Bronchial epithelial cell (primary cell): Measurements from ENCODE around the gene TCF21. TPM values are rescaled to one million over a fixed set of nuclear protein-coding genes. Genes with fewer than 3 reads are reported as not detected.
"Not testable (repeated sequence)": the region's sequence is repeated elsewhere in the genome, so short reads cannot be mapped to it uniquely, and the experiment has no call there.

Source experiments
- DNase-seq: peaks from one replicate; pipeline ENCODE4 v3.0.0-alpha.2; 2010; ENCODE audit warnings: low read depth
- FAIRE-seq: peaks from 2 replicates; lab custom pipeline; 2011; peaks lifted over from hg19 to GRCh38; lab: Jason Lieb, UNC
- H3K27me3 ChIP-seq: 2 replicates; pipeline ENCODE4 v1.5.1; 2011; ENCODE audit warnings: low read length; ENCODE audit not compliant: control insufficient read depth, insufficient read depth
- H3K36me3 ChIP-seq: 2 replicates; pipeline ENCODE4 v1.5.1; 2011; ENCODE audit warnings: low read length; ENCODE audit not compliant: control insufficient read depth, insufficient read depth
- H3K4me3 ChIP-seq: 2 replicates; pipeline ENCODE4 v1.5.1; 2011; ENCODE audit warnings: mild to moderate bottlenecking, low read depth, low read length, control low read depth
- CTCF ChIP-seq: IDR thresholded peaks from 2 replicates; pipeline ENCODE4 v1.5.1; 2011; ENCODE audit warnings: mild to moderate bottlenecking, moderate library complexity, low read length, control low read depth, inconsistent platforms; ENCODE audit not compliant: insufficient read depth, severe bottlenecking
- total RNA-seq: library from RNA; depleted of rRNA; stranded (reverse); fragments of >200 nt; gene quantifications from 2 replicates; pipeline ENCODE4 v1.2.1, GENCODE V29; 2014

TCF21 gene
- total RNA-seq, 1 donor from 2014 or later: 0.26 TPM

GRCh38 chr6:133918208-133918930 is 29.5 kb downstream of the TCF21 start:
- TF ChIP-seq CTCF: no peak
- no peak for FAIRE-seq
- Histone ChIP-seq H3K36me3 (no peaks in the 10 kb centered on the region), H3K27me3 (no peaks in the 10 kb centered on the region), H3K4me3 (no peak overlapping the region)
- no peak for DNase-seq

GRCh38 chr6:133919362-133919761 is 30.4 kb downstream of the TCF21 start:
- no peak overlapping the region for H3K4me3 ChIP-seq
- FAIRE-seq: no peak
- H3K27me3 ChIP-seq: no peaks in the 10 kb centered on the region
- no peaks in the 10 kb centered on the region for H3K36me3 ChIP-seq
- no peak for DNase-seq
- TF ChIP-seq CTCF: no peak

GRCh38 chr6:133921249-133921859 is 32.4 kb downstream of the TCF21 start:
- DNase-seq (peak; percentile 65), FAIRE-seq (no peak)
- Histone ChIP-seq H3K4me3 (no peak overlapping the region), H3K27me3 (no peaks in the 10 kb centered on the region), H3K36me3 (no peaks in the 10 kb centered on the region)
- peak; percentile 75 for TF ChIP-seq CTCF

GRCh38 chr6:133923938-133924593 is 35.2 kb downstream of the TCF21 start:
- Histone ChIP-seq H3K27me3 (no peaks in the 10 kb centered on the region), H3K4me3 (no peak overlapping the region), H3K36me3 (no peaks in the 10 kb centered on the region)
- DNase-seq (peak; percentile 74), FAIRE-seq (no peak)
- peak; percentile 67 for TF ChIP-seq CTCF

GRCh38 chr6:133931221-133931620 is 42.3 kb downstream of the TCF21 start:
- not testable (repeated sequence) for H3K27me3 ChIP-seq, FAIRE-seq, DNase-seq, H3K4me3 ChIP-seq, H3K36me3 ChIP-seq

GRCh38 chr6:133936352-133936751 is 47.4 kb downstream of the TCF21 start:
- FAIRE-seq, H3K27me3 ChIP-seq, H3K36me3 ChIP-seq, H3K4me3 ChIP-seq, DNase-seq: not testable (repeated sequence)
